Fibroblast of lung (primary cell): Measurements from ENCODE around the gene ZNF681. TPM values are rescaled to one million over a fixed set of nuclear protein-coding genes. Genes with fewer than 3 reads are reported as not detected.

ENCODE experiments used
- DNase-seq, 2 donors: peaks; one replicate each; pipeline versions ENCODE4 v3.0.0 to v3.0.0-alpha.2; 2010; ENCODE audit warnings: low read depth in 2 of 2
- H2AFZ ChIP-seq: 2 replicates; pipeline ENCODE4 v1.5.1; 2012; ENCODE audit warnings: low read length, control low read depth, inconsistent platforms
- H3K27ac ChIP-seq: 2 replicates; pipeline ENCODE4 v1.5.1; 2011; ENCODE audit warnings: low read length, control low read depth; ENCODE audit not compliant: insufficient read depth
- H3K27me3 ChIP-seq: 2 replicates; pipeline ENCODE4 v1.5.1; 2011; ENCODE audit warnings: mild to moderate bottlenecking, low read length; ENCODE audit not compliant: control insufficient read depth, insufficient read depth
- H3K36me3 ChIP-seq: 2 replicates; pipeline ENCODE4 v1.5.1; 2011; ENCODE audit warnings: low read length; ENCODE audit not compliant: control insufficient read depth, insufficient read depth
- H3K4me1 ChIP-seq: 2 replicates; pipeline ENCODE4 v1.5.1; 2011; ENCODE audit warnings: low read length; ENCODE audit not compliant: control insufficient read depth, insufficient read depth; ENCODE audit errors: extremely low read depth
- H3K4me2 ChIP-seq: 2 replicates; pipeline ENCODE4 v1.5.1; 2011; ENCODE audit warnings: low read length, control low read depth; ENCODE audit not compliant: insufficient read depth; ENCODE audit errors: extremely low read depth
- H3K4me3 ChIP-seq, 4 experiments: fragments of 200-600 bp in 1 of 4; sonication (generic) in 1 of 4; replicated peaks in 1 of 4; 2 replicates each; pipeline ENCODE4 v1.5.1; 2011 to 2016; ENCODE audit warnings: low read length in 4 of 4, low read depth in 3 of 4, mild to moderate bottlenecking in 3 of 4, control low read depth in 2 of 4, inconsistent platforms in 1 of 4, mixed read lengths in 1 of 4; ENCODE audit not compliant: insufficient read depth in 1 of 4; ENCODE audit errors: control extremely low read depth in 1 of 4
- H3K79me2 ChIP-seq: 2 replicates; pipeline ENCODE4 v1.5.1; 2012; ENCODE audit warnings: mild to moderate bottlenecking, low read length, inconsistent platforms; ENCODE audit not compliant: control insufficient read depth, insufficient read depth
- H3K9ac ChIP-seq: 2 replicates; pipeline ENCODE4 v1.5.1; 2011; ENCODE audit warnings: mild to moderate bottlenecking, low read length, control low read depth; ENCODE audit not compliant: insufficient read depth
- H3K9me3 ChIP-seq: 2 replicates; pipeline ENCODE4 v1.5.1; 2012; ENCODE audit warnings: low read depth, low read length; ENCODE audit not compliant: control insufficient read depth, insufficient read depth
- H4K20me1 ChIP-seq: 2 replicates; pipeline ENCODE4 v1.5.1; 2011; ENCODE audit warnings: low read length; ENCODE audit not compliant: control insufficient read depth, insufficient read depth; ENCODE audit errors: extremely low read depth
- CTCF ChIP-seq, 2 donors: IDR thresholded peaks in 1 of 2; conservative IDR thresholded peaks in 1 of 2; 1 replicate in 1 of 2; 2 replicates in 1 of 2; pipeline ENCODE4 v1.5.1; 2011 to 2012; ENCODE audit warnings: low read length in 2 of 2, control low read depth in 1 of 2, inconsistent platforms in 1 of 2, low read depth in 1 of 2, mild to moderate bottlenecking in 1 of 2
- EZH2 ChIP-seq: IDR thresholded peaks from 2 replicates; pipeline ENCODE4 v1.5.1; 2012; ENCODE audit warnings: low read length, control low read depth, mild to moderate bottlenecking; ENCODE audit errors: missing control alignments
- polyA plus RNA-seq, 2 donors: library from polyadenylated mRNA; depleted of rRNA in 1 of 2; stranded (reverse) in 1 of 2; unstranded in 1 of 2; fragments of >200 nt; gene quantifications; 2 replicates each; pipeline ENCODE4 v1.2.1, GENCODE V29; 2011 to 2012; ENCODE audit warnings: missing spikeins in 1 of 2
- total RNA-seq: library from RNA; depleted of rRNA; stranded (reverse); fragments of >200 nt; gene quantifications from 2 replicates; pipeline ENCODE4 v1.2.1, GENCODE V29; 2014

ZNF681 gene
- total and polyA plus RNA-seq, 2 donors (not counting 1 experiment from before 2014, with no cell fraction given) = 0.43 to 0.66 TPM

GRCh38 chr19:23771316-23771715 is 12.6 kb upstream of the ZNF681 start:
- no peaks in the 10 kb centered on the region for H3K4me1 ChIP-seq
- DNase-seq = no peak
- H3K9ac ChIP-seq = no peak overlapping the region
- H3K27ac ChIP-seq = no peak overlapping the region
- H3K36me3 ChIP-seq = no peaks in the 10 kb centered on the region
- no peaks in the 10 kb centered on the region for H3K9me3 ChIP-seq
- no peaks in the 10 kb centered on the region for H4K20me1 ChIP-seq
- H3K4me2 ChIP-seq = no peak overlapping the region
- TF ChIP-seq CTCF (conservative IDR thresholded peaks at IDR 0.05 in 1 of 2, IDR thresholded peaks at IDR 0.05 in 1 of 2; ENCODE audit: low read depth in 1 of 2, low read length in 2 of 2) (no peak), EZH2 (no peak)
- no peaks in the 10 kb centered on the region for H3K79me2 ChIP-seq
- H2AFZ ChIP-seq = no peak overlapping the region
- no peak overlapping the region for H3K4me3 ChIP-seq
- no peaks in the 10 kb centered on the region for H3K27me3 ChIP-seq

- H3K27me3 ChIP-seq = no peaks in the 10 kb centered on the region
- H2AFZ ChIP-seq = no peak overlapping the region
- H3K79me2 ChIP-seq = no peaks in the 10 kb centered on the region
- no peak for DNase-seq
- TF ChIP-seq CTCF (conservative IDR thresholded peaks at IDR 0.05 in 1 of 2, IDR thresholded peaks at IDR 0.05 in 1 of 2; ENCODE audit: low read depth in 1 of 2, low read length in 2 of 2) = no peak
- no peak for TF ChIP-seq EZH2
- no peak overlapping the region for H3K4me3 ChIP-seq
- no peaks in the 10 kb centered on the region for H3K4me1 ChIP-seq
- H3K4me2 ChIP-seq = no peak overlapping the region
- H4K20me1 ChIP-seq = no peaks in the 10 kb centered on the region
- H3K9me3 ChIP-seq = no peaks in the 10 kb centered on the region
- no peak overlapping the region for H3K9ac ChIP-seq
- H3K36me3 ChIP-seq = no peaks in the 10 kb centered on the region
- no peak overlapping the region for H3K27ac ChIP-seq
Observed at GRCh38 chr19:23770672-23771250, 12.1 kb upstream of the ZNF681 start.

GRCh38 chr19:23769691-23770468 is 11.2 kb upstream of the ZNF681 start:
- H3K4me3 ChIP-seq = no peak overlapping the region
- no peak overlapping the region for H2AFZ ChIP-seq
- no peak overlapping the region for H3K27ac ChIP-seq
- H3K9ac ChIP-seq = no peak overlapping the region
- H4K20me1 ChIP-seq = no peaks in the 10 kb centered on the region
- no peaks in the 10 kb centered on the region for H3K36me3 ChIP-seq
- DNase-seq = no peak
- H3K27me3 ChIP-seq = no peaks in the 10 kb centered on the region
- no peaks in the 10 kb centered on the region for H3K9me3 ChIP-seq
- no peak overlapping the region for H3K4me2 ChIP-seq
- no peaks in the 10 kb centered on the region for H3K4me1 ChIP-seq
- TF ChIP-seq CTCF (conservative IDR thresholded peaks at IDR 0.05 in 1 of 2, IDR thresholded peaks at IDR 0.05 in 1 of 2; ENCODE audit: low read depth in 1 of 2, low read length in 2 of 2) (no peak), EZH2 (no peak)
- H3K79me2 ChIP-seq = no peaks in the 10 kb centered on the region
